BE2C (cell line): Measurements from ENCODE around the gene CYGB.

Source experiments
- DNase-seq: peaks from one replicate; pipeline ENCODE4 v3.0.0-alpha.2; 2020
- H3K27me3 ChIP-seq: fragments of 250-450 bp; sonication (Bioruptor Pico); 2 replicates; pipeline ENCODE4 v1.5.1; 2020; ENCODE audit warnings: mild to moderate bottlenecking
- H3K36me3 ChIP-seq: fragments of 250-450 bp; sonication (Bioruptor Pico); 2 replicates; pipeline ENCODE4 v1.5.1; 2020; ENCODE audit warnings: mild to moderate bottlenecking
- H3K4me1 ChIP-seq: fragments of 250-450 bp; sonication (Bioruptor Pico); 2 replicates; pipeline ENCODE4 v1.5.1; 2020
- H3K4me3 ChIP-seq: 2 replicates; pipeline ENCODE4 v1.5.1; 2011; ENCODE audit warnings: low read depth, low read length
- H3K9me3 ChIP-seq: fragments of 250-450 bp; sonication (Bioruptor Pico); 2 replicates; pipeline ENCODE4 v1.5.1; 2020
- CTCF ChIP-seq: IDR thresholded peaks from 2 replicates; pipeline ENCODE4 v1.5.1; 2012; ENCODE audit warnings: mild to moderate bottlenecking, low read depth, low read length

The CYGB gene

GRCh38 chr17:76500074-76500746 is 37.3 kb downstream of the CYGB start:
- DNase-seq: no peak
- Histone ChIP-seq H3K27me3 (no peaks in the 10 kb centered on the region), H3K9me3 (no peaks in the 10 kb centered on the region), H3K4me3 (peak overlapping the region; percentile 64), H3K4me1 (peaks cover 16% of the 10 kb centered on the region), H3K36me3 (no peaks in the 10 kb centered on the region)
- TF ChIP-seq CTCF: no peak

DNA sequence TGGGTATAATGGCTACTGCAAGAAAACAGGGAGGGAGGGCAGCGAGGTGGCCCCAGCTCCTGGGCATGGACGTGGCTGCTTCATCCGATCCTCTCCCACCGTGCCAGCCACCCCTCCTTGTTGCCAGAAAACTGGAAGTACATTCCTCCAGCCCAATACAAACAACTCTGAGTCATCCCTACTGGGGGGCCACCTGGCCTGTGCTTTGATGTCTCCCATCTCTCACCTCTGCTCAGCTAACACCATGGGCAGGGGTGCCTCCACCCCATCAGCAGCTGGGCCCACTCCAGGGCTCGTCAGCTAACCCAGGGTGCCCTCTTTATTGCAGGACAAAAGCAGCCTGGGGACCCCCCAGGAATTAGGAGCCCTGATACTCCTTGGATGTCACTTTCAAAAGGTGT is 38.2 kb downstream of the CYGB start:
- no peak for DNase-seq
- H3K4me3 ChIP-seq: no peak overlapping the region

GRCh38 chr17:76498876-76499251 is 38.6 kb downstream of the CYGB start:
- DNase-seq: no peak
- H3K4me3 ChIP-seq: no peak overlapping the region
- H3K36me3 ChIP-seq: no peaks in the 10 kb centered on the region
- no peaks in the 10 kb centered on the region for H3K27me3 ChIP-seq
- H3K4me1 ChIP-seq: peaks cover 16% of the 10 kb centered on the region
- H3K9me3 ChIP-seq: no peaks in the 10 kb centered on the region
- no peak for TF ChIP-seq CTCF

More for the DNA sequence above, 38.2 kb downstream of the CYGB start:
- Histone ChIP-seq H3K9me3 (no peaks in the 10 kb centered on the region), H3K27me3 (no peaks in the 10 kb centered on the region), H3K36me3 (no peaks in the 10 kb centered on the region), H3K4me1 (peaks cover 16% of the 10 kb centered on the region)
- TF ChIP-seq CTCF: no peak

DNA sequence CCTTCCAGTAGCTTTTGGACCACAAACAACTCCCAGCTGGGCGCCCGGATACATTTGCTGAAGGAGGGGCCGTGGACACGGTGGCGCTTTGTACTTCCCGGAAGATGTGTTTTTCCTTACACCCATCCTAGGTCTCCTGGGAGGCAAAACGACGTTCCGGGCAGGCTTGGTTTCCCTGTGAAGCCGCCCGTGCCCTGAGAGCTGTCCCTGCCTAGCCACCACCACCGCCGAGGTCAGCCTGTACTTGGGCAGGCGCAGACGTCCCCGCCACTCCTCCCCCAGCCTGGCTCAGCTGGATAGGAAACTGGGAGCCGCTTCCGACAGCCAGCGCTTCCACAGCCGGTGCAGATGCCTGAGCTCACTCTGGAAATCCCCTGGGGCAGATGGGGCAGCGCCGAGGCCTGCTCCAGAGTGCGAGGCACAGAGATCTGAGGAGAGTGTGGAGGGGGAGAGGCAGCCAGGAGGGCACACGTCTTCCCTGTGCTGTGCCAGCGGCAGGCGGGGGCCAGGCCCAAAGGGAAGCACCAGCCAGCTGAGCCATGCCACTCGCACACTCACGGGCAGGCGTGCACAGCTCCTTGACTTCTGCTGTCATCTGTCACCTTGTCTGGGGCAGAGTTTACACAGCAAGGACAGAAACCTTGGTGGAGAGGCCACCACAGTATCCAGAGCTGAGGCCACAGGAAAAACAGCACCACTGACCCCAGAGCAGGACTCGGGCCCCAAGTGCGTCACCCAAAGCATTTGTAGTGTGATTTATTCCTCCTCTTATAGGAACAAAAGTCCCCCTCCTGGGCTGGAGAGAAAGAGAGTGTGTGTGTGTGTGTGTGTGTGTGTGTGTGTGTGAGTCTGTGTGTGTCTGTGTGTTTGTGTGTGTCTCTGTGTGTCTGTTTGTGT is 39.3 kb downstream of the CYGB start:
- peak; percentile 97 for DNase-seq
- no peaks in the 10 kb centered on the region for H3K9me3 ChIP-seq
- no peak for TF ChIP-seq CTCF
- no peaks in the 10 kb centered on the region for H3K27me3 ChIP-seq
- peak overlapping the region; percentile 50 for H3K4me3 ChIP-seq
- peaks cover 16% of the 10 kb centered on the region for H3K4me1 ChIP-seq
- no peaks in the 10 kb centered on the region for H3K36me3 ChIP-seq

- Histone ChIP-seq H3K4me3 (peak overlapping the region; percentile 50), H3K36me3 (no peaks in the 10 kb centered on the region), H3K9me3 (no peaks in the 10 kb centered on the region), H3K4me1 (peaks cover 16% of the 10 kb centered on the region), H3K27me3 (no peaks in the 10 kb centered on the region)
- no peak for DNase-seq
- no peak for TF ChIP-seq CTCF
These were observed 39.9 kb downstream of the CYGB start for GRCh38 chr17:76497699-76497978.

DNA sequence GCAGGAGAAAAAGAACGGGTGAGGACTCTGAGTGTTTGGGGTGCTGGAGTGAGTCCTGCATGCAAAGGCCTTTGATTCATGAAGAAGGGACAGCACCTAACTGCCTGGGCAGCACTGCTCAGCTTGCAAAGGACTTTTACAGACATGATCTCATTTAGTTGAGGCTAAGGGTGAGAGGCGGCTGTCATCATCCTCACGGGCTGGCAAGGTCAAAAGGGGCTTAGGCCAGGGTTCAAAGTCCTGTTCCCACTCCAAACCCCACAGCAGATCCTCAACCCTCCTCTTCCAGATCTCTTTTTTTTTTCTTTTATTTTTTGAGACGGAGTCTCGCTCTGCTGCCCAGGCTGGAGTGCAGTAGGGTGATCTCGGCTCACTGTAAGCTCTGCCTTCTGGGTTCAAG is 41.0 kb downstream of the CYGB start:
- peaks cover 16% of the 10 kb centered on the region for H3K4me1 ChIP-seq
- H3K4me3 ChIP-seq: no peak overlapping the region
- H3K27me3 ChIP-seq: no peaks in the 10 kb centered on the region
- H3K9me3 ChIP-seq: no peaks in the 10 kb centered on the region
- no peaks in the 10 kb centered on the region for H3K36me3 ChIP-seq
- TF ChIP-seq CTCF: no peak
- no peak for DNase-seq
